DMS114 treated with DMSO at 0.1 percent for 48 hours (cell line): ENCODE measurements around the gene DRC1.

Experiments used
- DNase-seq: peaks from one replicate; lab custom pipeline; 2025; ENCODE audit not compliant: unreplicated experiment; lab: John Stamatoyannopoulos, UW

Gene DRC1

GRCh38 chr2:26489213-26489850 lies 87.6 kb downstream of the DRC1 start:
- no peak for DNase-seq

DNA sequence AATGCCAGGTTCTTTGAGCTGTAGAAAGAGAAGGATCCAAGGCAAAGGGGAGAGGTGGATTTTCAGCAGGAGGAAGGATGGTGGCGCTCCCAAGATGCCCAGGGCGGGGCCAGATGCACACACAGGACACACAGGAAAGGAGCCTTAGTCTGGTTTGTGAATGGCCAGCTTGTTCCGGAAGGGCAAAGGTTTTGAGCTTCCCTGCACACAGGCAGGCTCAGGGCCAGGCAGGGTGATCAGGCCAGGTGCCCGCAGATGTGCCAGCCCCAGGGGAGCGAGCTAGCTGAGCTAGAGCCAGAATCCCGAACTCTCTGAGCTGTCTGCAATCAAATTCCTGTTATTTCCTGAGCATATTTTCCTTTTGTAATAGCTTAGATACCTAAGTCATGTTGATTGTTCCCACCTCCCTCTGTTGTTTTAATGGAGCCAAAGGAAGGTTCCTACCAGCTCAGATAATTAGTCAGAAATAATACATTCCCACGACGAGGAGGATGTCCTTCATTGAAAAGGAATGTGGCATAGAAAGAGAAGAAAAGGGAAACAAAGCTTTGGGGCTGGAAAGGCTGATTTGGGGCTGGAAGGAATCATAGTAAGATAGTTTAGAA lies 89.9 kb downstream of the DRC1 start:
- no peak for DNase-seq

GRCh38 chr2:26492749-26493515 lies 91.2 kb downstream of the DRC1 start:
- no peak for DNase-seq

DNA sequence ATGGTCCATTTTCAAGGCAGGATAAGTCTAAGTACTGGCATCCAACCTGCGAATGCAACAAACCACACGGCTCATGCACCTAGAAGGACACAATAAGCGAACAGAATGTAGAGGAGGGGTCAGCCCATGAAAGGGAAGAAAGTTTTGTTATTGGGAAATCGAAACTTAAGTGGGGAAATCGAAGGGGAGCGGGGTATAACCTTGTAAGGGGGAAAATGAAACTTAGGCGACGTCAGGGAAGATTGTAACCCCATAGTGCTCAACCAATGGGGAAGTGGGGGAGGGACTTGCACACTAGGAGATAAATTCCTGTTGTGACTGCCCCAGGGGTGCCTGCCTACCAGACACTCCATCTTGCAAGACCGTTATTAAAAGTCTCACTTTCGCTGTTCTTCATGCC lies 91.8 kb downstream of the DRC1 start:
- no peak for DNase-seq

DNA sequence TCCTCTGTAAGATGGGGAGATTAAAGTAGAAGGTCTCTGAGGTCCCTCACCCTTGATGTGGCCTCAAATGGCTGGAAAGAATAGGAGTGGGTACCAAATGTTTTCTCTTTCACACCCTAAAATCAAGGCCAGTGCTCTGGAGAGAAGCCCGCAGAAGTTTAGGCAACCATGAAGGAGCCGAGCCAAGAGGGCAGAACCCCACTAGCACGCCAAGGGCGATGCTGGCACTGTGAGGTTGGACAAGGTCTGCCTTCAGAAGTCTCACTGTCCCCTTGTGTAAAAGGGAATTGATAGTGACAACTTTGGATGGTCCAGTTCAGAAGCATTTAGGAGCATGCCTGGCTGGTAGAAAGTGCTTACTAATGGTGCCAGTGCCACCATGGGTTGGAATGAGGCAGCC lies 92.5 kb downstream of the DRC1 start:
- DNase-seq, result no peak

GRCh38 chr2:26494891-26495290 lies 93.2 kb downstream of the DRC1 start:
- DNase-seq, result no peak

DNA sequence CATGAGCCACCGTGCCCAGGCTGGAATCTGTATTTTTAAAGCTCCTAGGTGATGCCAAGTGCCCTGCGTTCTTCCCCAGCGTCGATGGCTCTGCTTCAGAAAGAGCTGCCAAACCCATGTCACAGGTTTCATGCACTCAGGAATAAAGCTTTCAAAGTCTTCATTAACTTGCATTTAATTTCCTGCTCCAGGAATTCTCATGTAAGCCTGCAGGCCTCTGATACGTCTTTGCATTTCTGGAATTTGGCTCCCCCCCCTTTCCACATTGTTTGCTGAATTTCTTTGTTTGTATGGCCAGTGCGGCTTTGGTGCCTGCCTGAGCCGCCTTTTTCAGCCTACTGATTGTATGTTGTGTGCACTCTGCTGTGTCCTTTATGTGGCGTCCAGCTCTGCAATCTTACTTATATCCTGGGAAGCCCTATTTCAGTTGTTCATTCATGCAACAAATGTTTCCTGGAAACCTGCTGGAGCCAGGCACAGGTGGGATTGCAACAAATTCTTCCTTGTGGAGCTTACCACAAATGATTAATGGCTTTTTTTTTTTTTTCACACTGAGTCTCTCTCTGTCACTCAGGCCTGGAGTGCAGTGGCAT lies 94.1 kb downstream of the DRC1 start:
- DNase-seq, result no peak

DNA sequence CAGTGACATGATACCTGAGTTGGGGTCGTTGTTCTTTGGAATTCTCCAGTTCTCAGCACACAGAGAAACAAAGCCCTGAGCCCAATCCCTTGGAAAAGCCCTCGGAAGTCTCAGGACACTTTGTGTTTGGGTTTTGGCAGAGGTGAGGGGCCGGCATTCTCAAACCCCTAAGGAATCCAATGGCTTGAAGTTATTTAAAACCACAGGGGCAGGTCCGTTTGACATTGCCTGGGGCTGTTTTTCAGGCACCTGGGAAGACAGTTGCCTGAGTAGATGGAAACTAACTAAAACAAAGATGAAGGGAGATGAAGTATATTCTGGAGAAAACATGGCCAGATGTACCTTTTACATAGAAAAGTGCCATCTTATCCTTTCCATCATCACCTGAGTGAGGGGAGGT lies 98.7 kb downstream of the DRC1 start:
- no peak for DNase-seq

DNA sequence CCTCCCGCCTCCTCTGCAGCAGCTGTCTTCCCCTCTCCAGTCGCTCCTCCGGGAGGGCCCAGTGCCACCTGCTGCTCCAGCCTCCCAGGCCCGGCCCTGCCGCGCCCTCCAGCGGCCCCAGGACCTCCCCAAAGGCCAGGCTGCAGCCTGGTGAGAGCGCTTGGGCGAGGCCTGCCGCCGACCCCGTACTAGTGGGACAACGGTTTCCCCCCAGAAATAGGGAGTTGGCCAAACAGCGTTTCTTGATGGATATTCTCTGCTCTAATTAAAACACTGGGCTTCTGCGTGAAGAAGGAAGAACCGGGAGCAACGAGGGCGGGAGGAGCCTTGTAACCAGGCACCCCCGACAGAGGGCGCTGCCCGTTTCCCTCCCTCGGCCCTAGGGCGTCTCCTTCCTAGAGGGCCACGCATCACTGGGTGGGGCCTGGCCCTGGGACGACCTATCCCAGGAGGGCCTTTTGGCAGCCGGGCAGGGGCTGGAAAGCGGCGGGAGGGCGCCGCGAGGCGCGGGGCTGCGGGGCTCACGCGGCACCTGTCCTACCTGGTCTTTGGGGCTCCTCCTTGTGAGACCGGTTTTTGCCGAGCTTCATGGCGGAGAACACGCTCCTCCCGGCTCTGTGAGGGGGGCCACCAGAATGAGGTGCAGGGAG lies 101.6 kb downstream of the DRC1 start:
- DNase-seq, result peak; percentile 64

DNA sequence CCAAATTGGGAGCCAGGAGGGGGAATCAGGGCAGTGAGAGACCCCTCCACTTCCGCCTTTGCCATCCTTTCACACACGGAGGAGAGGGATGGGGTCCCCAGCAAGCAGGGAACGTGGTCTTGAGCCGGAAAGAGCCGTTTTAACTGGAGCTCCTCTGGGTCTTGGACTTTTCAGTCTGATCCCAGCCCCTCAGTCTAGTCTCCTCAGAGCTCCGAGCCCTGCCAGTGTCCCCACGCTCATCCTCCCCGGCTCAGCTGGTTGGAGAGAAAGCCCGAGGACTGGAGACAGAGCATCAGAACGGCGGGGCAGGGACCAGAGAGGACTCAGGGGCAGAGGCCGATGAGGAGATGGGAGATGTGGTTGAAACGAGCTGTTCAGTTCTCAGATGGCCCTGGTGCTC lies 102.3 kb downstream of the DRC1 start:
- no peak for DNase-seq

DNA sequence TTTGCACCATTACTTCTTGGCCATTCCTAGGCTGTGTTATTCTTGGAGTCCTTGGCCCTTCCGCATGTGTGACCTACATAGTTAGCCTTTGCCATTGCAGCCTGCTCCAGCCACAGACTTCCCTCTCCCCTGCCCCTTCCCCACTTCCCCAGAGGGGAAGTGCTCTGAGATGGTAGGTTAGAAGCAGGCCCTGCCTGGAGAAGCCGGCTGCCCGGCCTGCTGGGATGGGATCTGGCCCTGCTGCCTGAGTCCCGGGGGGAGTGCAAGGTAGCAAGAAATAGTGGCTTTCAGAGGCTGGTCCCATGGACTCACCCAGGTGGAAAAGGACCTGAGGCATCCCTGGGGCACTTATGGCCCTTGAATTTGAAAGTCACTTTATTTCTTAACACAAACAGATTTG lies 104.6 kb downstream of the DRC1 start:
- DNase-seq, result no peak
